ENCODE results near the gene ALK.

ALK gene

GRCh38 chr2:29949042-29949441 lies 27.7 kb upstream of the ALK start:
- no peaks in the 10 kb centered on the region for H3K36me3 ChIP-seq (ENCODE audit: insufficient read depth)
- no peak overlapping the region for H3K4me2 ChIP-seq
- H3K4me1 ChIP-seq (ENCODE audit: low read depth, poor library complexity, severe bottlenecking), result no peaks in the 10 kb centered on the region
- no peak overlapping the region for H3K4me3 ChIP-seq (IDR thresholded peaks at IDR 0.05; ENCODE audit: insufficient read depth, low read depth, low read length)
- H3K79me2 ChIP-seq (ENCODE audit: insufficient read depth, low read depth), result no peaks in the 10 kb centered on the region
- H3K27me3 ChIP-seq (ENCODE audit: insufficient read depth, low read depth), result no peaks in the 10 kb centered on the region
- no peak overlapping the region for H3K27ac ChIP-seq
- H2AFZ ChIP-seq (ENCODE audit: low read depth), result no peak overlapping the region
- no peak overlapping the region for H3K9ac ChIP-seq
- no peaks in the 10 kb centered on the region for H4K20me1 ChIP-seq (ENCODE audit: insufficient read depth)
- TF ChIP-seq, protein P1, sequence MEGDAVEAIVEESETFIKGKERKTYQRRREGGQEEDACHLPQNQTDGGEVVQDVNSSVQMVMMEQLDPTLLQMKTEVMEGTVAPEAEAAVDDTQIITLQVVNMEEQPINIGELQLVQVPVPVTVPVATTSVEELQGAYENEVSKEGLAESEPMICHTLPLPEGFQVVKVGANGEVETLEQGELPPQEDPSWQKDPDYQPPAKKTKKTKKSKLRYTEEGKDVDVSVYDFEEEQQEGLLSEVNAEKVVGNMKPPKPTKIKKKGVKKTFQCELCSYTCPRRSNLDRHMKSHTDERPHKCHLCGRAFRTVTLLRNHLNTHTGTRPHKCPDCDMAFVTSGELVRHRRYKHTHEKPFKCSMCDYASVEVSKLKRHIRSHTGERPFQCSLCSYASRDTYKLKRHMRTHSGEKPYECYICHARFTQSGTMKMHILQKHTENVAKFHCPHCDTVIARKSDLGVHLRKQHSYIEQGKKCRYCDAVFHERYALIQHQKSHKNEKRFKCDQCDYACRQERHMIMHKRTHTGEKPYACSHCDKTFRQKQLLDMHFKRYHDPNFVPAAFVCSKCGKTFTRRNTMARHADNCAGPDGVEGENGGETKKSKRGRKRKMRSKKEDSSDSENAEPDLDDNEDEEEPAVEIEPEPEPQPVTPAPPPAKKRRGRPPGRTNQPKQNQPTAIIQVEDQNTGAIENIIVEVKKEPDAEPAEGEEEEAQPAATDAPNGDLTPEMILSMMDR (conservative IDR thresholded peaks at IDR 0.05; ENCODE audit: low read depth, low read length), result no peak

GRCh38 chr2:29946505-29946904 lies 25.1 kb upstream of the ALK start:
- Histone ChIP-seq H3K27me3 (ENCODE audit: insufficient read depth, low read depth) (no peaks in the 10 kb centered on the region), H3K4me3 (IDR thresholded peaks at IDR 0.05; ENCODE audit: insufficient read depth, low read depth, low read length) (no peak overlapping the region), H3K9ac (no peak overlapping the region), H4K20me1 (ENCODE audit: insufficient read depth) (no peaks in the 10 kb centered on the region), H3K36me3 (ENCODE audit: insufficient read depth) (no peaks in the 10 kb centered on the region), H3K4me2 (no peak overlapping the region), H3K79me2 (ENCODE audit: insufficient read depth, low read depth) (no peaks in the 10 kb centered on the region), H2AFZ (ENCODE audit: low read depth) (no peak overlapping the region), H3K4me1 (ENCODE audit: low read depth, poor library complexity, severe bottlenecking) (no peaks in the 10 kb centered on the region), H3K27ac (no peak overlapping the region)
- TF ChIP-seq, protein P1 (conservative IDR thresholded peaks at IDR 0.05; ENCODE audit: low read depth, low read length), result no peak

- no peaks in the 10 kb centered on the region for H3K27me3 ChIP-seq (ENCODE audit: insufficient read depth, low read depth)
- H3K36me3 ChIP-seq (ENCODE audit: insufficient read depth), result no peaks in the 10 kb centered on the region
- TF ChIP-seq, protein P1 (conservative IDR thresholded peaks at IDR 0.05; ENCODE audit: low read depth, low read length), result no peak
- H3K4me1 ChIP-seq (ENCODE audit: low read depth, poor library complexity, severe bottlenecking), result no peaks in the 10 kb centered on the region
- no peak overlapping the region for H3K4me3 ChIP-seq (IDR thresholded peaks at IDR 0.05; ENCODE audit: insufficient read depth, low read depth, low read length)
- H4K20me1 ChIP-seq (ENCODE audit: insufficient read depth), result no peaks in the 10 kb centered on the region
- no peak overlapping the region for H3K9ac ChIP-seq
- no peak overlapping the region for H2AFZ ChIP-seq (ENCODE audit: low read depth)
- H3K4me2 ChIP-seq, result no peak overlapping the region
- no peak overlapping the region for H3K27ac ChIP-seq
- H3K79me2 ChIP-seq (ENCODE audit: insufficient read depth, low read depth), result no peaks in the 10 kb centered on the region
Observed at GRCh38 chr2:29942711-29943110, 21.3 kb upstream of the ALK start.

- no peaks in the 10 kb centered on the region for H3K79me2 ChIP-seq (ENCODE audit: insufficient read depth, low read depth)
- no peak overlapping the region for H3K27ac ChIP-seq
- H3K27me3 ChIP-seq (ENCODE audit: insufficient read depth, low read depth), result no peaks in the 10 kb centered on the region
- TF ChIP-seq, protein P1 (conservative IDR thresholded peaks at IDR 0.05; ENCODE audit: low read depth, low read length), result no peak
- H2AFZ ChIP-seq (ENCODE audit: low read depth), result no peak overlapping the region
- no peak overlapping the region for H3K4me3 ChIP-seq (IDR thresholded peaks at IDR 0.05; ENCODE audit: insufficient read depth, low read depth, low read length)
- H3K4me2 ChIP-seq, result no peak overlapping the region
- no peaks in the 10 kb centered on the region for H4K20me1 ChIP-seq (ENCODE audit: insufficient read depth)
- H3K4me1 ChIP-seq (ENCODE audit: low read depth, poor library complexity, severe bottlenecking), result no peaks in the 10 kb centered on the region
- no peak overlapping the region for H3K9ac ChIP-seq
- no peaks in the 10 kb centered on the region for H3K36me3 ChIP-seq (ENCODE audit: insufficient read depth)
Observed at GRCh38 chr2:29940706-29941105, 19.3 kb upstream of the ALK start.
